ENCODE measurements around the gene BAG2.

- no peak for TF ChIP-seq CTCF (IDR thresholded peaks at IDR 0.05)
- TF ChIP-seq POLR2A (IDR thresholded peaks at IDR 0.05), result no peak
Measured at GRCh38 chr6:57162028-57162427, 10.1 kb upstream of the BAG2 start.
